Cardiac muscle cell (in vitro differentiated cells and primary cell): ENCODE data around the gene LTC4S. TPM values are rescaled to one million over a fixed set of nuclear protein-coding genes. Genes with fewer than 3 reads are reported as not detected.
A peak's percentile ranks its signal among the peaks of the same experiment; 100 is the strongest.

Experiments used
- DNase-seq, 2 donors: peaks; one replicate each; pipeline versions ENCODE4 v3.0.0 to v3.0.0-alpha.2; 2010 to 2017; ENCODE audit warnings: low read depth in 1 of 2, low spot score in 1 of 2
- H3K27ac ChIP-seq: fragments of 200-600 bp; sonication (generic); 2 replicates; pipeline ENCODE4 v1.5.1; 2016
- H3K27me3 ChIP-seq: fragments of 200-600 bp; sonication (generic); 2 replicates; pipeline ENCODE4 v1.6.0; 2016; ENCODE audit warnings: control low read depth
- H3K36me3 ChIP-seq: fragments of 200-600 bp; sonication (generic); 2 replicates; pipeline ENCODE4 v1.5.1; 2016; ENCODE audit warnings: control low read depth
- H3K4me1 ChIP-seq: fragments of 200-600 bp; sonication (generic); 2 replicates; pipeline ENCODE4 v1.8.1; 2017; ENCODE audit warnings: low read depth, mild to moderate bottlenecking, mixed run types
- H3K4me3 ChIP-seq: fragments of 200-600 bp; sonication (generic); 2 replicates; pipeline ENCODE4 v1.5.1; 2016; ENCODE audit warnings: mild to moderate bottlenecking
- H3K9me3 ChIP-seq: fragments of 200-600 bp; sonication (generic); 2 replicates; pipeline ENCODE4 v1.5.1; 2017; ENCODE audit warnings: low read depth, mild to moderate bottlenecking, control low read depth
- CTCF ChIP-seq: IDR thresholded peaks from 2 replicates; pipeline ENCODE4 v1.5.1; 2012; ENCODE audit warnings: low read depth, mild to moderate bottlenecking, low read length
- polyA plus RNA-seq: library from polyadenylated mRNA; unstranded; fragments of >200 nt; fragmentation: Nextera tagmentation; extraction: Ambion mirVana; gene quantifications from 2 replicates; pipeline ENCODE4 v1.2.1, GENCODE V29; 2016
- total RNA-seq: library from RNA; depleted of rRNA; stranded (reverse); fragments of >200 nt; gene quantifications from 2 replicates; pipeline ENCODE4 v1.2.3, GENCODE V29; 2016

Gene LTC4S
- total and polyA plus RNA-seq, 2 experiments from 2014 or later: 5.3 to 14.0 TPM

GRCh38 chr5:179755022-179755421 lies 38.8 kb upstream of the LTC4S start:
- DNase-seq: peak; percentile 33 to 88
- Histone ChIP-seq H3K9me3 (no peaks in the 10 kb centered on the region), H3K4me1 (peaks cover 48% of the 10 kb centered on the region), H3K36me3 (no peaks in the 10 kb centered on the region), H3K4me3 (no peak overlapping the region), H3K27ac (peak overlapping the region; percentile 95), H3K27me3 (no peaks in the 10 kb centered on the region)
- no peak for TF ChIP-seq CTCF

- DNase-seq: no peak
- no peaks in the 10 kb centered on the region for H3K9me3 ChIP-seq
- peak overlapping the region; percentile 70 for H3K27ac ChIP-seq
- H3K36me3 ChIP-seq: no peaks in the 10 kb centered on the region
- peaks cover 70% of the 10 kb centered on the region for H3K4me1 ChIP-seq
- H3K27me3 ChIP-seq: no peaks in the 10 kb centered on the region
- no peak overlapping the region for H3K4me3 ChIP-seq
- no peak for TF ChIP-seq CTCF
Measured at GRCh38 chr5:179758955-179759354, 34.8 kb upstream of the LTC4S start.

GRCh38 chr5:179759581-179760551 lies 33.9 kb upstream of the LTC4S start:
- peaks cover 62% of the 10 kb centered on the region for H3K4me1 ChIP-seq
- TF ChIP-seq CTCF: no peak

GRCh38 chr5:179762079-179762780 lies 31.6 kb upstream of the LTC4S start:
- no peaks in the 10 kb centered on the region for H3K27me3 ChIP-seq
- no peak overlapping the region for H3K4me3 ChIP-seq
- DNase-seq: no peak
- no peak for TF ChIP-seq CTCF
- H3K9me3 ChIP-seq: no peaks in the 10 kb centered on the region
- H3K27ac ChIP-seq: peak overlapping the region; percentile 60
- H3K4me1 ChIP-seq: peaks cover 45% of the 10 kb centered on the region
- peaks cover 9% of the 10 kb centered on the region for H3K36me3 ChIP-seq

More at GRCh38 chr5:179759581-179760551, 33.9 kb upstream of the LTC4S start:
- Histone ChIP-seq H3K9me3 (no peaks in the 10 kb centered on the region), H3K36me3 (no peaks in the 10 kb centered on the region), H3K27me3 (no peaks in the 10 kb centered on the region), H3K27ac (peak overlapping the region; percentile 70), H3K4me3 (no peak overlapping the region)
- DNase-seq: no peak

GRCh38 chr5:179762781-179763176 lies 31.0 kb upstream of the LTC4S start:
- Histone ChIP-seq H3K4me1 (peaks cover 45% of the 10 kb centered on the region), H3K4me3 (no peak overlapping the region), H3K9me3 (no peaks in the 10 kb centered on the region), H3K27ac (peak overlapping the region; percentile 60), H3K27me3 (no peaks in the 10 kb centered on the region), H3K36me3 (peaks cover 9% of the 10 kb centered on the region)
- peak in 1 of 2 donors; percentile 32 for DNase-seq
- no peak for TF ChIP-seq CTCF
